Endothelial cell of umbilical vein (primary cell): Measurements from ENCODE around the gene C1RL. TPM values are rescaled to one million over a fixed set of nuclear protein-coding genes. Genes with fewer than 3 reads are reported as not detected.

Experiments used
- BruUV-seq: library from RNA; stranded (reverse); fragments of 400-500 nt; replicated peaks from 2 replicates; lab custom pipeline; 2021; lab: Mats Ljungman, UMichigan
- CTCF ChIA-PET: fragments of 300-600, 350-600 bp; sonication (Branson Sonifier 250); formaldehyde crosslinking; loops from one replicate; lab custom pipeline; 2021; ENCODE audit warnings: antibody characterized with exemption, inconsistent platforms; lab: Charles Lee
- POLR2A ChIA-PET: fragments of 300-600, 350-600 bp; sonication (Branson Sonifier 250); formaldehyde crosslinking; loops from one replicate; lab custom pipeline; 2021; ENCODE audit warnings: antibody characterized with exemption, inconsistent platforms; lab: Charles Lee
- DNase-seq: peaks from one replicate; pipeline ENCODE4 v3.0.0-alpha.2; 2011; ENCODE audit warnings: low read depth, low spot score
- FAIRE-seq: peaks from 2 replicates; lab custom pipeline; 2011; peaks lifted over from hg19 to GRCh38; lab: Jason Lieb, UNC
- H2AFZ ChIP-seq: 2 replicates; pipeline ENCODE4 v1.6.0; 2012; ENCODE audit warnings: low read depth, low read length, control low read depth, inconsistent platforms
- H3K27ac ChIP-seq: 2 replicates; pipeline ENCODE4 v1.5.1; 2011; ENCODE audit warnings: low read depth, mild to moderate bottlenecking, control low read depth, low read length, moderate library complexity; ENCODE audit not compliant: insufficient read depth
- H3K27me3 ChIP-seq, 2 experiments: 2 replicates each; pipeline versions ENCODE4 v1.6.0 to v1.6.1; 2011; ENCODE audit warnings: low read length in 2 of 2, mixed read lengths in 1 of 2; ENCODE audit not compliant: control insufficient read depth in 2 of 2, insufficient read depth in 2 of 2
- H3K36me3 ChIP-seq, 2 experiments: 2 replicates in 1 of 2; 3 replicates in 1 of 2; pipeline ENCODE4 v1.5.1; 2011; ENCODE audit warnings: low read length in 2 of 2, mild to moderate bottlenecking in 1 of 2, moderate library complexity in 1 of 2; ENCODE audit not compliant: control insufficient read depth in 2 of 2, insufficient read depth in 2 of 2; ENCODE audit errors: extremely low read depth in 1 of 2
- H3K4me1 ChIP-seq: 3 replicates; pipeline ENCODE4 v1.5.1; 2011; ENCODE audit warnings: mild to moderate bottlenecking, low read length; ENCODE audit not compliant: control insufficient read depth, insufficient read depth; ENCODE audit errors: extremely low read depth
- H3K4me2 ChIP-seq: 2 replicates; pipeline ENCODE4 v1.6.1; 2011; ENCODE audit warnings: low read length, control low read depth, mixed read lengths; ENCODE audit not compliant: insufficient read depth
- H3K4me3 ChIP-seq, 3 experiments: fragments of 200-600 bp in 1 of 3; sonication (generic), shearing (Covaris generic) in 1 of 3; replicated peaks in 1 of 3; 2 replicates each; pipeline ENCODE4 v1.5.1; 2011 to 2016; ENCODE audit warnings: control low read depth in 3 of 3, low read length in 3 of 3, mild to moderate bottlenecking in 2 of 3, inconsistent platforms in 1 of 3, low read depth in 1 of 3, moderate library complexity in 1 of 3; ENCODE audit not compliant: insufficient read depth in 1 of 3
- H3K79me2 ChIP-seq: 2 replicates; pipeline ENCODE4 v1.6.0; 2012; ENCODE audit warnings: low read length, inconsistent platforms; ENCODE audit not compliant: control insufficient read depth, insufficient read depth
- H3K9ac ChIP-seq: replicated peaks from 2 replicates; pipeline ENCODE3; 2011; ENCODE audit warnings: low read length, control low read depth; ENCODE audit not compliant: insufficient read depth; ENCODE audit errors: extremely low read depth
- H3K9me1 ChIP-seq: replicated peaks from 3 replicates; pipeline ENCODE4 v1.6.0; 2011; ENCODE audit warnings: mild to moderate bottlenecking, low read length; ENCODE audit not compliant: control insufficient read depth, insufficient read depth; ENCODE audit errors: extremely low read depth
- H3K9me3 ChIP-seq: replicated peaks from 2 replicates; pipeline ENCODE4 v1.5.1; 2012; ENCODE audit warnings: low read length, inconsistent platforms; ENCODE audit not compliant: control insufficient read depth, insufficient read depth
- H4K20me1 ChIP-seq: replicated peaks from 2 replicates; pipeline ENCODE3; 2011; ENCODE audit warnings: mild to moderate bottlenecking, low read length; ENCODE audit not compliant: control insufficient read depth, insufficient read depth; ENCODE audit errors: extremely low read depth
- EZH2 ChIP-seq: IDR thresholded peaks from 2 replicates; pipeline ENCODE4 v1.6.1; 2012; ENCODE audit warnings: borderline replicate concordance, low read depth, mild to moderate bottlenecking, moderate library complexity, low read length, inconsistent platforms; ENCODE audit not compliant: severe bottlenecking
- FOS ChIP-seq: IDR thresholded peaks from 2 replicates; pipeline ENCODE4 v1.6.1; 2011; ENCODE audit warnings: mild to moderate bottlenecking, low read length, moderate library complexity, borderline replicate concordance; ENCODE audit not compliant: insufficient read depth
- JUN ChIP-seq: IDR thresholded peaks from 2 replicates; pipeline ENCODE4 v1.6.1; 2011; ENCODE audit warnings: borderline replicate concordance, low read depth; ENCODE audit not compliant: insufficient read length, insufficient read depth
- dilution Hi-C: fragments of 300-500 bp; cut with MboI; formaldehyde crosslinking; loops from one replicate; pipeline ENCODE4 v1.15.0; 2019; ENCODE audit warnings: low sequenced_read_pairs; ENCODE audit not compliant: extremely low pct_ligation_motif_present
- intact Hi-C: fragments of 100-400 bp; cut with micrococcal nuclease; formaldehyde crosslinking; loops from one replicate; pipeline ENCODE4 v1.10.0; 2022
- polyA plus RNA-seq, 4 experiments: library from polyadenylated mRNA; depleted of rRNA in 3 of 4; stranded (reverse) in 3 of 4; unstranded in 1 of 4; fragments of >200 nt; gene quantifications; 2 replicates each; pipeline versions ENCODE4 v1.2.1 to v1.2.3, GENCODE V29; 2011 to 2012; ENCODE audit warnings: missing spikeins in 1 of 4
- total RNA-seq: library from RNA; stranded (reverse); gene quantifications from 2 replicates; pipeline ENCODE4 v1.2.3, GENCODE V29; 2021
- TF ChIP-seq, protein P1 (sequence below), 2 donors: IDR thresholded peaks; 1 replicate in 1 of 2; 2 replicates in 1 of 2; pipeline ENCODE4 v1.5.1; 2011; ENCODE audit warnings: low read length in 2 of 2, mild to moderate bottlenecking in 2 of 2, moderate library complexity in 2 of 2, control low read depth in 1 of 2, inconsistent platforms in 1 of 2, low read depth in 1 of 2; ENCODE audit not compliant: insufficient read depth in 1 of 2; ENCODE audit errors: extremely low read depth in 1 of 2
- TF ChIP-seq, protein P2 (sequence below): IDR thresholded peaks from 2 replicates; pipeline ENCODE4 v1.6.1; 2011; ENCODE audit not compliant: insufficient read depth, insufficient read length

C1RL gene
- total and polyA plus RNA-seq, 2 donors (not counting 3 experiments of a cell fraction or from before 2014, with no cell fraction given) = 20.9 to 25.0 TPM

DNA sequence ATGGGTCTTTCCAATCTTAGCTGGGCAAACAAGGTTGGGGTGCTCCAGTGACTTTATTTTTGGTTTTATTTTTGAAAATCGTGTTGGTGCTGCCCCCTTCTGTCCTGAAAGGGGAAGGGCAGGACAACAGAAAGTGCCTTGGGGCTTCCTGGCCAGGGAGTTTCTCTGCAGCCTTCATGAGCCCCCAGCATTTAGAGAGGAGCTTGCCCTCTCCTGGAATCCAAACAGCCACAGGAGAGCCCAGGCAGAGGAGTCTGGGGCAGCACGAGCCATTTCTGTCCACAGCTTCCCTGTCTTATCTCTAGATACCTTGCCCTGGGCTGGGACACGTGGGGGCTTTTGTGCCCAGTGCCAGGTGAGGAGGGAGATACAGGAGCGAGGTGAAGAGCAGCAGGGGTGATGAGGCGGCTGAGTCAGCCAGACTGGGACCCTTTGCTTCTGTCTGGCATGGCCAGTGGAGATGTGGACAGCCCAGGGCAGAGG, 4.4 kb upstream of the C1RL start:
- POLR2A ChIA-PET = no interaction called here
- H3K9me3 ChIP-seq = no peaks in the 10 kb centered on the region
- H3K9ac ChIP-seq = no peak overlapping the region
- TF ChIP-seq, protein P1, sequence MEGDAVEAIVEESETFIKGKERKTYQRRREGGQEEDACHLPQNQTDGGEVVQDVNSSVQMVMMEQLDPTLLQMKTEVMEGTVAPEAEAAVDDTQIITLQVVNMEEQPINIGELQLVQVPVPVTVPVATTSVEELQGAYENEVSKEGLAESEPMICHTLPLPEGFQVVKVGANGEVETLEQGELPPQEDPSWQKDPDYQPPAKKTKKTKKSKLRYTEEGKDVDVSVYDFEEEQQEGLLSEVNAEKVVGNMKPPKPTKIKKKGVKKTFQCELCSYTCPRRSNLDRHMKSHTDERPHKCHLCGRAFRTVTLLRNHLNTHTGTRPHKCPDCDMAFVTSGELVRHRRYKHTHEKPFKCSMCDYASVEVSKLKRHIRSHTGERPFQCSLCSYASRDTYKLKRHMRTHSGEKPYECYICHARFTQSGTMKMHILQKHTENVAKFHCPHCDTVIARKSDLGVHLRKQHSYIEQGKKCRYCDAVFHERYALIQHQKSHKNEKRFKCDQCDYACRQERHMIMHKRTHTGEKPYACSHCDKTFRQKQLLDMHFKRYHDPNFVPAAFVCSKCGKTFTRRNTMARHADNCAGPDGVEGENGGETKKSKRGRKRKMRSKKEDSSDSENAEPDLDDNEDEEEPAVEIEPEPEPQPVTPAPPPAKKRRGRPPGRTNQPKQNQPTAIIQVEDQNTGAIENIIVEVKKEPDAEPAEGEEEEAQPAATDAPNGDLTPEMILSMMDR (IDR thresholded peaks at IDR 0.05; ENCODE audit: extremely low read depth in 1 of 2, insufficient read depth in 1 of 2, low read depth in 1 of 2, low read length in 2 of 2) = peak; percentile 80 to 85
- TF ChIP-seq, protein P2, sequence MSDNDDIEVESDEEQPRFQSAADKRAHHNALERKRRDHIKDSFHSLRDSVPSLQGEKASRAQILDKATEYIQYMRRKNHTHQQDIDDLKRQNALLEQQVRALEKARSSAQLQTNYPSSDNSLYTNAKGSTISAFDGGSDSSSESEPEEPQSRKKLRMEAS = no peak
- TF ChIP-seq EZH2 (no peak), JUN (no peak), FOS (no peak)
- H3K36me3 ChIP-seq = no peaks in the 10 kb centered on the region
- CTCF ChIA-PET = interaction anchor here (0.7 to 6.5 kb wide), 16 partner anchors 8 to 244 kb away, joined by 3 to 73 read pairs (median 4); partner anchors contain the start of genes C12orf57, C1S, LPCAT3 and RNU7-1
- H4K20me1 ChIP-seq = no peaks in the 10 kb centered on the region
- BruUV-seq = no TSS peak
- H3K9me1 ChIP-seq = no peaks in the 10 kb centered on the region
- H3K4me1 ChIP-seq = peaks cover 3% of the 10 kb centered on the region
- intact Hi-C loops (loop anchor here (1.0 kb wide), 3 partner anchors 75 to 189 kb away; partner anchors contain the start of gene C12orf57), dilution Hi-C loops (no loop called here)
- H3K79me2 ChIP-seq = no peaks in the 10 kb centered on the region
- H3K27ac ChIP-seq = no peak overlapping the region
- H3K27me3 ChIP-seq = no peaks in the 10 kb centered on the region
- peak; percentile 43 for DNase-seq
- no peak overlapping the region for H2AFZ ChIP-seq
- H3K4me3 ChIP-seq = no peak overlapping the region
- H3K4me2 ChIP-seq = no peak overlapping the region
- FAIRE-seq = peak; percentile 79
